GM12874 (cell line): ENCODE data around the gene NAA80.

Experiments
- TF ChIP-seq, protein P1 (sequence below): IDR thresholded peaks from 2 replicates; pipeline ENCODE4 v1.5.1; 2011; ENCODE audit warnings: low read depth, mild to moderate bottlenecking, control low read depth, low read length, moderate library complexity; ENCODE audit not compliant: insufficient read depth

Gene NAA80

DNA sequence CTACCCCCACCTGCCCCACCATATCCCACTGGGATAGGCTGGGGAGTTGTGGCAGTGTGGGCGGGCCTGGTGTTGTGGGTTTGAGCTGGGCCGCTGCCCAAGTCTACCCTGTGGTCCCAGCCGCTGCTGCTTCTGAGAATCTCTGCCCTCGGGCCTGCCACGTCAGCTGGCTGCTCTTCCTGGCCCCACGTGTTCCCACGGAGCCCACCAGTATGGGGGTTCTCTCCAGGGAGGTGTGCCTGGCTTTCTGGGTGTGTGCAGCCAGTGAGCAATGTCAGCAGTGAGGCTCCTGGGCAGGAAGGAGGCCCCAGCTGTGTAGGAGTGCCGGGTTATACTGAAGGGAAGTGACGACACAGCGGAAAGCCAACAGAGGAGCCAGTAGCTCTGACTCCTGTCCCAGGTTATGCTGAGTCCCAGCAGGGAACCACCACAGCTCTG lies 52.7 kb downstream of the NAA80 start:
- TF ChIP-seq, protein P1, sequence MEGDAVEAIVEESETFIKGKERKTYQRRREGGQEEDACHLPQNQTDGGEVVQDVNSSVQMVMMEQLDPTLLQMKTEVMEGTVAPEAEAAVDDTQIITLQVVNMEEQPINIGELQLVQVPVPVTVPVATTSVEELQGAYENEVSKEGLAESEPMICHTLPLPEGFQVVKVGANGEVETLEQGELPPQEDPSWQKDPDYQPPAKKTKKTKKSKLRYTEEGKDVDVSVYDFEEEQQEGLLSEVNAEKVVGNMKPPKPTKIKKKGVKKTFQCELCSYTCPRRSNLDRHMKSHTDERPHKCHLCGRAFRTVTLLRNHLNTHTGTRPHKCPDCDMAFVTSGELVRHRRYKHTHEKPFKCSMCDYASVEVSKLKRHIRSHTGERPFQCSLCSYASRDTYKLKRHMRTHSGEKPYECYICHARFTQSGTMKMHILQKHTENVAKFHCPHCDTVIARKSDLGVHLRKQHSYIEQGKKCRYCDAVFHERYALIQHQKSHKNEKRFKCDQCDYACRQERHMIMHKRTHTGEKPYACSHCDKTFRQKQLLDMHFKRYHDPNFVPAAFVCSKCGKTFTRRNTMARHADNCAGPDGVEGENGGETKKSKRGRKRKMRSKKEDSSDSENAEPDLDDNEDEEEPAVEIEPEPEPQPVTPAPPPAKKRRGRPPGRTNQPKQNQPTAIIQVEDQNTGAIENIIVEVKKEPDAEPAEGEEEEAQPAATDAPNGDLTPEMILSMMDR = no peak
